ENCODE measurements around the gene GIMAP5.

- TF ChIP-seq, protein P1, sequence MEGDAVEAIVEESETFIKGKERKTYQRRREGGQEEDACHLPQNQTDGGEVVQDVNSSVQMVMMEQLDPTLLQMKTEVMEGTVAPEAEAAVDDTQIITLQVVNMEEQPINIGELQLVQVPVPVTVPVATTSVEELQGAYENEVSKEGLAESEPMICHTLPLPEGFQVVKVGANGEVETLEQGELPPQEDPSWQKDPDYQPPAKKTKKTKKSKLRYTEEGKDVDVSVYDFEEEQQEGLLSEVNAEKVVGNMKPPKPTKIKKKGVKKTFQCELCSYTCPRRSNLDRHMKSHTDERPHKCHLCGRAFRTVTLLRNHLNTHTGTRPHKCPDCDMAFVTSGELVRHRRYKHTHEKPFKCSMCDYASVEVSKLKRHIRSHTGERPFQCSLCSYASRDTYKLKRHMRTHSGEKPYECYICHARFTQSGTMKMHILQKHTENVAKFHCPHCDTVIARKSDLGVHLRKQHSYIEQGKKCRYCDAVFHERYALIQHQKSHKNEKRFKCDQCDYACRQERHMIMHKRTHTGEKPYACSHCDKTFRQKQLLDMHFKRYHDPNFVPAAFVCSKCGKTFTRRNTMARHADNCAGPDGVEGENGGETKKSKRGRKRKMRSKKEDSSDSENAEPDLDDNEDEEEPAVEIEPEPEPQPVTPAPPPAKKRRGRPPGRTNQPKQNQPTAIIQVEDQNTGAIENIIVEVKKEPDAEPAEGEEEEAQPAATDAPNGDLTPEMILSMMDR (optimal IDR thresholded peaks at IDR 0.05 in 1 of 3, IDR thresholded peaks at IDR 0.05 in 1 of 3, conservative IDR thresholded peaks at IDR 0.05 in 1 of 3; ENCODE audit: extremely low read depth in 1 of 3, insufficient read depth in 2 of 3, low read length in 3 of 3) = no peak
- TF ChIP-seq EZH2 (IDR thresholded peaks at IDR 0.05; ENCODE audit: low read length) = no peak
Measured at GRCh38 chr7:150737265-150738055, at the start of gene GIMAP5.
